ENCODE data around the gene SH3BGRL.
"Not testable (repeated sequence)": the region's sequence is repeated elsewhere in the genome, so short reads cannot be mapped to it uniquely, and the experiment has no call there.

The SH3BGRL gene

GRCh38 chrX:81337805-81338204 lies 135.9 kb downstream of the SH3BGRL start:
- H3K4me1 ChIP-seq (ENCODE audit: insufficient read depth, low read length) = no peaks in the 10 kb centered on the region
- H3K4me2 ChIP-seq (ENCODE audit: insufficient read depth, low read length) = no peak overlapping the region
- DNase-seq (no peak), ATAC-seq (ENCODE audit: insufficient read depth, low read depth) (no peak)
- H3K27me3 ChIP-seq (ENCODE audit: insufficient read depth, low read length, poor library complexity) = no peaks in the 10 kb centered on the region
- no peak overlapping the region for H3K4me3 ChIP-seq (ENCODE audit: low read depth in 1 of 2, low read length in 2 of 2)
- H2AFZ ChIP-seq (ENCODE audit: low read depth, low read length) = no peak overlapping the region
- no peaks in the 10 kb centered on the region for H3K36me3 ChIP-seq (ENCODE audit: insufficient read depth, low read length)
- no peaks in the 10 kb centered on the region for H3K79me2 ChIP-seq (ENCODE audit: insufficient read depth, low read length)
- no peaks in the 10 kb centered on the region for H3K9me3 ChIP-seq (ENCODE audit: insufficient read depth, low read length, severe bottlenecking)
- no peak overlapping the region for H3K27ac ChIP-seq (ENCODE audit: low read length)
- H3K9ac ChIP-seq (ENCODE audit: low read depth, low read length) = no peak overlapping the region
- TF ChIP-seq CTCF (IDR thresholded peaks at IDR 0.05; ENCODE audit: borderline replicate concordance, extremely low read depth, low read length, poor library complexity, severe bottlenecking) (no peak), EZH2 (IDR thresholded peaks at IDR 0.05; ENCODE audit: borderline replicate concordance, low read depth, low read length, severe bottlenecking) (no peak)
- H4K20me1 ChIP-seq (ENCODE audit: insufficient read depth, low read length) = no peaks in the 10 kb centered on the region

DNA sequence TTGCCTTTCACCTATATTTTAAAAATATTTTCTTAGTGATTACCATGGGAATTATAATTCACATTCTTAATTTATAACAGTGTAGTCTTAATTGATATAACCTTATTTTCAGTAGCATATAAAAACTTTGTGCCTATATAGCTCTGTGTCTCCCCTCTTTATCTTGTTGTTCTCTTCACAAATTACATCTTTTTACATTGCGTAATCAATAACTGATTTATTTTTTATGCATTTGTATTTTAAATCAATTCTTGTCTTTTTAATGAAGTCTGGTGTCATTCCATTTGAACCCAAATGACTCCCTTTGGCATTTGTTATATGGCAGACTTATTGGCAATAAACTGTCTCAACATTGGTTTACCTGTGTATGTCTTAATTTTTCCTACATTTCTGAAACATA lies 137.0 kb downstream of the SH3BGRL start:
- Histone ChIP-seq H3K27me3 (ENCODE audit: insufficient read depth, low read length, poor library complexity) (no peaks in the 10 kb centered on the region), H3K4me3 (ENCODE audit: low read depth in 1 of 2, low read length in 2 of 2) (no peak overlapping the region), H3K4me1 (ENCODE audit: insufficient read depth, low read length) (no peaks in the 10 kb centered on the region), H3K9me3 (ENCODE audit: insufficient read depth, low read length, severe bottlenecking) (no peaks in the 10 kb centered on the region), H3K27ac (ENCODE audit: low read length) (no peak overlapping the region), H3K4me2 (ENCODE audit: insufficient read depth, low read length) (no peak overlapping the region), H3K9ac (ENCODE audit: low read depth, low read length) (no peak overlapping the region), H3K36me3 (ENCODE audit: insufficient read depth, low read length) (no peaks in the 10 kb centered on the region), H4K20me1 (ENCODE audit: insufficient read depth, low read length) (no peaks in the 10 kb centered on the region), H2AFZ (ENCODE audit: low read depth, low read length) (no peak overlapping the region), H3K79me2 (ENCODE audit: insufficient read depth, low read length) (no peaks in the 10 kb centered on the region)
- no peak for ATAC-seq (ENCODE audit: insufficient read depth, low read depth)
- no peak for TF ChIP-seq EZH2 (IDR thresholded peaks at IDR 0.05; ENCODE audit: borderline replicate concordance, low read depth, low read length, severe bottlenecking)
- no peak for TF ChIP-seq CTCF (IDR thresholded peaks at IDR 0.05; ENCODE audit: borderline replicate concordance, extremely low read depth, low read length, poor library complexity, severe bottlenecking)
- no peak for DNase-seq

DNA sequence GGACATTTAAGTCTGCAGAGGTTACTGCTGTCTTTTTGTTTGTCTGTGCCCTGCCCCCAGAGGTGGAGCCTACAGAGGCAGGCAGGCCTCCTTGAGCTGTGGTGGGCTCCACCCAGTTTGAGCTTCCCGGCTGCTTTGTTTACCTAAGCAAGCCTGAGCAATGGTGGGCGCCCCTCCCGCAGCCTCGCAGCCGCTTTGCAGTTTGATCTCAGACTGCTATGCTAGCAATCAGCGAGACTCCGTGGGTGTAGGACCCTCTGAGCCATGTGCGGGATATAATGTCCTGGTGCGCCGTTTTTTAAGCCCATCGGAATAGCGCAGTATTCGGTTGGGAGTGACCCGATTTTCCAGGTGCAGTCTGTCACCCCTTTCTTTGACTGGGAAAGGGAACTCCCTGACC lies 143.4 kb downstream of the SH3BGRL start:
- not testable (repeated sequence) for H3K4me3 ChIP-seq (ENCODE audit: low read depth in 1 of 2, low read length in 2 of 2); H4K20me1 ChIP-seq (ENCODE audit: insufficient read depth, low read length); ATAC-seq (ENCODE audit: insufficient read depth, low read depth); H3K4me1 ChIP-seq (ENCODE audit: insufficient read depth, low read length); H2AFZ ChIP-seq (ENCODE audit: low read depth, low read length); H3K4me2 ChIP-seq (ENCODE audit: insufficient read depth, low read length); H3K27ac ChIP-seq (ENCODE audit: low read length); H3K27me3 ChIP-seq (ENCODE audit: insufficient read depth, low read length, poor library complexity); H3K36me3 ChIP-seq (ENCODE audit: insufficient read depth, low read length); H3K79me2 ChIP-seq (ENCODE audit: insufficient read depth, low read length); H3K9me3 ChIP-seq (ENCODE audit: insufficient read depth, low read length, severe bottlenecking); DNase-seq; H3K9ac ChIP-seq (ENCODE audit: low read depth, low read length)
